Neural crest cell (in vitro differentiated cells): ENCODE data around the gene ZPR1. TPM values are rescaled to one million over a fixed set of nuclear protein-coding genes. Genes with fewer than 3 reads are reported as not detected.

Experiments used
- DNase-seq: peaks from one replicate; pipeline ENCODE4 v3.0.0; 2021; ENCODE audit warnings: low read depth, mixed read lengths, low spot score
- H3K27ac Mint-ChIP-seq: one replicate; pipeline ENCODE4 v1.8.0; 2021; ENCODE audit warnings: mild to moderate bottlenecking, mixed read lengths; ENCODE audit not compliant: unreplicated experiment
- H3K27me3 Mint-ChIP-seq: 2 replicates; pipeline ENCODE4 v1.8.0; 2021; ENCODE audit warnings: low read depth, mild to moderate bottlenecking, mixed read lengths
- H3K36me3 Mint-ChIP-seq: 2 replicates; pipeline ENCODE4 v1.8.0; 2021; ENCODE audit warnings: low read depth, mild to moderate bottlenecking, mixed read lengths
- H3K4me1 Mint-ChIP-seq: 2 replicates; pipeline ENCODE4 v1.8.0; 2021; ENCODE audit warnings: mixed read lengths
- H3K4me3 Mint-ChIP-seq: one replicate; pipeline ENCODE4 v1.8.0; 2021; ENCODE audit warnings: mild to moderate bottlenecking, mixed read lengths
- H3K9me3 Mint-ChIP-seq: 2 replicates; pipeline ENCODE4 v1.8.0; 2021; ENCODE audit warnings: mixed read lengths
- CTCF ChIP-seq: fragments of 200-600 bp; sonication (generic); conservative IDR thresholded peaks from 2 replicates; pipeline ENCODE4 v1.5.0; 2021; ENCODE audit warnings: antibody characterized with exemption, mild to moderate bottlenecking
- total RNA-seq: library from RNA; stranded (reverse); gene quantifications from 2 replicates; pipeline ENCODE4 v1.2.1, GENCODE V29; 2021

The ZPR1 gene
- total RNA-seq, 1 donor from 2014 or later = 44.5 TPM

GRCh38 chr11:116829525-116830183 lies 41.8 kb upstream of the ZPR1 start, which contains the start of gene APOC3:
APOC3 (plus strand) TSS chr11:116829907; CDS start chr11:116830583, 676 bp downstream.
- Mint-ChIP-seq H3K27me3 (no peaks in the 10 kb centered on the region), H3K36me3 (no peaks in the 10 kb centered on the region), H3K4me1 (peaks cover under 1% of the 10 kb centered on the region), H3K9me3 (no peaks in the 10 kb centered on the region), H3K27ac (no peak within 1 kb of the TSS), H3K4me3 (no peak within 1 kb of the TSS)
- no peak for TF ChIP-seq CTCF
- no peak for DNase-seq

GRCh38 chr11:116828632-116829524 lies 41.1 kb upstream of the ZPR1 start:
- no peak for DNase-seq

GRCh38 chr11:116827461-116827860 lies 39.6 kb upstream of the ZPR1 start:
- Mint-ChIP-seq H3K9me3 (no peaks in the 10 kb centered on the region), H3K4me3 (no peak overlapping the region), H3K36me3 (no peaks in the 10 kb centered on the region), H3K27me3 (no peaks in the 10 kb centered on the region), H3K4me1 (no peaks in the 10 kb centered on the region), H3K27ac (no peak overlapping the region)
- TF ChIP-seq CTCF = no peak
- no peak for DNase-seq

More at GRCh38 chr11:116828632-116829524, 41.1 kb upstream of the ZPR1 start:
- no peak overlapping the region for H3K27ac Mint-ChIP-seq
- H3K4me3 Mint-ChIP-seq = no peak overlapping the region
- no peak for TF ChIP-seq CTCF
- H3K36me3 Mint-ChIP-seq = no peaks in the 10 kb centered on the region
- no peaks in the 10 kb centered on the region for H3K9me3 Mint-ChIP-seq
- H3K27me3 Mint-ChIP-seq = no peaks in the 10 kb centered on the region
- H3K4me1 Mint-ChIP-seq = no peaks in the 10 kb centered on the region

GRCh38 chr11:116826751-116827431 lies 39.1 kb upstream of the ZPR1 start:
- no peak for DNase-seq
- TF ChIP-seq CTCF = no peak
- Mint-ChIP-seq H3K36me3 (no peaks in the 10 kb centered on the region), H3K27ac (no peak overlapping the region), H3K4me3 (no peak overlapping the region), H3K27me3 (no peaks in the 10 kb centered on the region), H3K4me1 (no peaks in the 10 kb centered on the region), H3K9me3 (no peaks in the 10 kb centered on the region)
